Esophagus muscularis mucosa (tissue), 4 donors: Measurements from ENCODE around the gene ASIC1. TPM values are rescaled to one million over a fixed set of nuclear protein-coding genes. Genes with fewer than 3 reads are reported as not detected.

ENCODE experiments used
- DNase-seq: peaks from one replicate; pipeline ENCODE4 v3.0.0-alpha.2; 2017; ENCODE audit errors: extremely low spot score
- H3K27ac ChIP-seq, 4 donors: fragments of 200-600 bp; sonication (generic); replicated peaks in 1 of 4; 1 replicate in 3 of 4; 2 replicates in 1 of 4; pipeline ENCODE4 v1.5.1; 2016 to 2019; ENCODE audit warnings: mild to moderate bottlenecking in 1 of 4
- H3K27me3 ChIP-seq, 4 donors: fragments of 200-600 bp; sonication (generic); one replicate each; pipeline versions ENCODE4 v1.5.1 to v1.6.0; 2016 to 2019
- H3K36me3 ChIP-seq, 4 donors: fragments of 200-600 bp; sonication (generic); one replicate each; pipeline ENCODE4 v1.5.1; 2016 to 2019
- H3K4me1 ChIP-seq, 4 donors: fragments of 200-600 bp; sonication (generic); one replicate each; pipeline ENCODE4 v1.5.1; 2016 to 2019
- H3K4me3 ChIP-seq, 4 donors: fragments of 200-600 bp; sonication (generic); 1 replicate in 2 of 4; 2 replicates in 2 of 4; pipeline ENCODE4 v1.5.1; 2016 to 2019; ENCODE audit warnings: mild to moderate bottlenecking in 4 of 4, moderate library complexity in 1 of 4
- H3K9me3 ChIP-seq, 4 donors: fragments of 200-600 bp; sonication (generic); 1 replicate in 3 of 4; 2 replicates in 1 of 4; pipeline ENCODE4 v1.5.1; 2016 to 2019
- CTCF ChIP-seq, 3 experiments: fragments of 200-600 bp in 2 of 3; fragments of 450-650 bp in 1 of 3; sonication (generic) in 2 of 3; IDR thresholded peaks; one replicate each; pipeline ENCODE4 v1.5.1; 2017 to 2019; ENCODE audit warnings: antibody characterized with exemption in 3 of 3, mild to moderate bottlenecking in 2 of 3, moderate library complexity in 1 of 3
- EP300 ChIP-seq: sonication (generic); formaldehyde crosslinking; IDR thresholded peaks from one replicate; pipeline ENCODE4 v1.6.1; 2017; ENCODE audit warnings: antibody characterized with exemption
- POLR2A ChIP-seq: fragments of 450-650 bp; IDR thresholded peaks from one replicate; pipeline ENCODE4 v1.6.1; 2017; ENCODE audit warnings: antibody characterized with exemption, moderate library complexity, mild to moderate bottlenecking, low read depth
- POLR2AphosphoS5 ChIP-seq, 2 donors: sonication (generic); formaldehyde crosslinking; IDR thresholded peaks; one replicate each; pipeline ENCODE4 v1.6.1; 2017; ENCODE audit warnings: antibody characterized with exemption in 2 of 2
- WGBS: methylation state at CpG from one replicate; pipeline ENCODE4 v1.1.5; 2018; 5-methylcytosine and 5-hydroxymethylcytosine counted together
- intact Hi-C: fragments of 100-400 bp; cut with DNase I; formaldehyde crosslinking; loops from one replicate; pipeline ENCODE4 v1.15.1; 2023
- total RNA-seq, 4 donors: library from RNA; depleted of rRNA; stranded (reverse); fragments of >200 nt; gene quantifications; one replicate each; pipeline versions ENCODE4 v1.1.0 to v1.2.1, GENCODE V29; 2016

ASIC1 gene
- total RNA-seq, 4 donors from 2014 or later = 0.66 to 5.6 (median 2.9) TPM

GRCh38 chr12:50090391-50090790 lies 33.0 kb downstream of the ASIC1 start:
- Histone ChIP-seq H3K36me3 (peaks cover 74 to 94% (median 83%) of the 10 kb centered on the region in 4 donors), H3K9me3 (no peaks in the 10 kb centered on the region), H3K4me1 (peaks cover 9 to 26% (median 17%) of the 10 kb centered on the region in 4 donors), H3K27me3 (no peaks in the 10 kb centered on the region), H3K27ac (no peak overlapping the region), H3K4me3 (no peak overlapping the region)
- TF ChIP-seq POLR2A = no peak
- TF ChIP-seq POLR2AphosphoS5 (IDR thresholded peaks at IDR 0.05) = no peak
- no peak for TF ChIP-seq EP300
- no peak for TF ChIP-seq CTCF (IDR thresholded peaks at IDR 0.05)
- WGBS = 84% methylated on average over 5 of the region's 5 CpGs
- intact Hi-C loops = no loop called here
- DNase-seq = no peak

GRCh38 chr12:50097952-50098351 lies 40.6 kb downstream of the ASIC1 start:
- no peak for TF ChIP-seq POLR2AphosphoS5 (IDR thresholded peaks at IDR 0.05)
- TF ChIP-seq POLR2A = no peak
- TF ChIP-seq CTCF (IDR thresholded peaks at IDR 0.05) = no peak
- no peak for TF ChIP-seq EP300
- WGBS = 86% methylated on average over 6 of the region's 6 CpGs
- no peaks in the 10 kb centered on the region for H3K9me3 ChIP-seq
- intact Hi-C loops = no loop called here
- DNase-seq = no peak
- H3K36me3 ChIP-seq = peaks cover 65 to 87% (median 78%) of the 10 kb centered on the region in 4 donors
- no peak overlapping the region for H3K4me3 ChIP-seq
- no peak overlapping the region for H3K27ac ChIP-seq
- peaks cover 0 to 4% (median under 1%) of the 10 kb centered on the region in 4 donors for H3K4me1 ChIP-seq
- no peaks in the 10 kb centered on the region for H3K27me3 ChIP-seq

GRCh38 chr12:50099302-50100008 lies 42.1 kb downstream of the ASIC1 start:
- TF ChIP-seq EP300 (no peak), POLR2A (no peak), POLR2AphosphoS5 (IDR thresholded peaks at IDR 0.05) (no peak)
- Histone ChIP-seq H3K4me1 (peaks cover 13 to 17% (median 15%) of the 10 kb centered on the region in 4 donors), H3K27me3 (no peaks in the 10 kb centered on the region), H3K27ac (peak overlapping the region in 2 of 4 donors; percentile 38 to 39), H3K36me3 (peaks cover 50 to 72% (median 63%) of the 10 kb centered on the region in 4 donors), H3K9me3 (no peaks in the 10 kb centered on the region), H3K4me3 (no peak overlapping the region)
- WGBS = 61% methylated on average over 5 of the region's 5 CpGs
- intact Hi-C loops = no loop called here
- DNase-seq = no peak

GRCh38 chr12:50100561-50100960 lies 43.2 kb downstream of the ASIC1 start:
- Histone ChIP-seq H3K9me3 (no peaks in the 10 kb centered on the region), H3K36me3 (peaks cover 41 to 61% (median 52%) of the 10 kb centered on the region in 4 donors), H3K27me3 (no peaks in the 10 kb centered on the region), H3K4me1 (peaks cover 21 to 27% (median 23%) of the 10 kb centered on the region in 4 donors), H3K27ac (no peak overlapping the region), H3K4me3 (no peak overlapping the region)
- intact Hi-C loops = no loop called here
- TF ChIP-seq CTCF (IDR thresholded peaks at IDR 0.05) = no peak
- no peak for TF ChIP-seq POLR2AphosphoS5 (IDR thresholded peaks at IDR 0.05)
- no peak for TF ChIP-seq POLR2A
- no peak for TF ChIP-seq EP300
- DNase-seq = no peak
- 79% methylated on average over 3 of the region's 3 CpGs for WGBS

GRCh38 chr12:50101663-50102062 lies 44.3 kb downstream of the ASIC1 start:
- Histone ChIP-seq H3K4me1 (peaks cover 21 to 27% (median 23%) of the 10 kb centered on the region in 4 donors), H3K27me3 (no peaks in the 10 kb centered on the region), H3K4me3 (no peak overlapping the region), H3K9me3 (no peaks in the 10 kb centered on the region), H3K36me3 (peaks cover 36 to 50% (median 41%) of the 10 kb centered on the region in 4 donors), H3K27ac (no peak overlapping the region)
- intact Hi-C loops = no loop called here
- no peak for DNase-seq
- WGBS = 76% methylated on average over 3 of the region's 3 CpGs
- TF ChIP-seq POLR2AphosphoS5 (IDR thresholded peaks at IDR 0.05) (no peak), CTCF (IDR thresholded peaks at IDR 0.05) (peak in 2 of 3 experiments; percentile 16 to 51)
